HG03196 (cell line): Measurements from ENCODE around the gene CHD1.

Source experiments
- ATAC-seq: cut with Tn5 transposase; IDR thresholded peaks from one replicate; pipeline ENCODE4 v1.9.1; 2021; ENCODE audit not compliant: unreplicated experiment

Gene CHD1

GRCh38 chr5:98816582-98817222 is 112.1 kb downstream of the CHD1 start:
- no peak for ATAC-seq

- ATAC-seq = no peak
Observed at GRCh38 chr5:98813755-98814154, 115.1 kb downstream of the CHD1 start.

DNA sequence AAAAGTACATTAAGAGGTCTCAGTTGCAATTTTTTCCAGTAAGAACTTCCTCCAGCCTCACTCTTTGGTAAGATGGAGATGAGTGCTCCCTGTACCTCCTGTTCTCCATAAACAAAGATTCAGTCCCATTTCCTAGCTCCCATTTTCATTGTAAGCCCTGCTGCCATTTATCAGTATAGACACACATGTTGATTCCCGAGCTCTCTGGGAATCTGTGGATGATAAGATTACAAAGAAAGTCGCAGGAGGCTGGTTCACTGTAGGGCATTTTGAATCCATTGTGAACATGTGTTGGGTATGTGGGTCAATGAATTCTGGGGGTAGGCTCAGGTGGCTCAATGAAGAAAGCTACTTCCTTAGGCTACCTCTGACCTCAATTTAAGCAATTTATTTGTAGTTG is 118.6 kb downstream of the CHD1 start:
- ATAC-seq = no peak

DNA sequence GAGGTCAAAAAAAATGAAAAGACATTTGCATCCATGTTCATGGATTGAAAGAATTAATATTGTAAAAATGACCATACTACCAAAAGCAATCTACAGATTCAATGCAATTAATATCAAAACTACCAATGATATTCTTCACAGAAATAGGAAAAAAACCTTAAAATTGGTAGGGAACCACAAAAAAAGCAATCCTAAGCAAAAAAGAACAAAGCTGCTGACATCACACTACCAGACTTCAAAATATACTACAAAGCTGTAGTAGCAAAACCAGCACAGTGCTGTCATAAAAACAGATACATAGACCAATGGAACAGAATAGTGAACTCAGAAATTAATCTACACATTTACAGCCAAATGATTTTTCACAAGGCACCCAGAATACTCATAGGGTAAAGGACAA is 121.0 kb downstream of the CHD1 start:
- no peak for ATAC-seq

DNA sequence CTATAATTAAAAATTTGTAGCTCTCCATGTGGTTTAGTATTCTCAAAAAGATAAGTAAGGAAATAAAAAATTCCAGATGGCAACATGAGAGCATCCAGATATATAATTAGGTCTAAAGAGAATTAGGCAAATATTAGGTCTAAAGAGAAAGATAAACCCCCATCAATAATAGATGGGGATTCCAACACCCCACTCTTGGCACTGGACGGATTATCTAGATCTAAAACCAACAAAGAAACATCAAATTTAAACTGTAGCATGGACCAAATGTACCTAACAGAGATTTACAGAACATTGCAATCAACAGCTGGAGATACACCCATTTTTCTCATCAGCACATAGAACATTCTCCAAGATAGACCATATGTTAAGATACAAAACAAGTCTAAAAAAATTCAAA is 123.7 kb downstream of the CHD1 start:
- ATAC-seq = no peak

- ATAC-seq = no peak
Observed at GRCh38 chr5:98804066-98804465, 124.7 kb downstream of the CHD1 start.
